Osteoblast (primary cell): ENCODE measurements around the gene GGCT. TPM values are rescaled to one million over a fixed set of nuclear protein-coding genes. Genes with fewer than 3 reads are reported as not detected.

ENCODE experiments used
- DNase-seq: peaks from one replicate; pipeline ENCODE4 v3.0.0; 2011; ENCODE audit warnings: low spot score, mixed read lengths; ENCODE audit not compliant: insufficient read length; ENCODE audit errors: missing footprints
- H2AFZ ChIP-seq: 2 replicates; pipeline ENCODE4 v1.6.0; 2011; ENCODE audit warnings: mild to moderate bottlenecking, low read length
- H3K27ac ChIP-seq: 2 replicates; pipeline ENCODE4 v1.5.1; 2011; ENCODE audit warnings: mild to moderate bottlenecking, low read depth, low read length, moderate library complexity
- H3K27me3 ChIP-seq: 2 replicates; pipeline ENCODE4 v1.6.0; 2012; ENCODE audit warnings: mild to moderate bottlenecking, control low read depth, inconsistent platforms, low read length, moderate library complexity; ENCODE audit not compliant: insufficient read depth
- H3K36me3 ChIP-seq: 2 replicates; pipeline ENCODE4 v1.5.1; 2011; ENCODE audit warnings: mild to moderate bottlenecking, low read length, control low read depth, moderate library complexity; ENCODE audit not compliant: insufficient read depth
- H3K4me1 ChIP-seq: 2 replicates; pipeline ENCODE4 v1.5.1; 2011; ENCODE audit warnings: mild to moderate bottlenecking, low read length, control low read depth, moderate library complexity; ENCODE audit not compliant: insufficient read depth
- H3K4me2 ChIP-seq: 2 replicates; pipeline ENCODE4 v1.6.0; 2011; ENCODE audit warnings: mild to moderate bottlenecking, low read length; ENCODE audit not compliant: insufficient read depth
- H3K4me3 ChIP-seq: fragments of 200-600 bp; sonication (generic); 3 replicates; pipeline ENCODE4 v1.5.1; 2012; ENCODE audit warnings: mild to moderate bottlenecking, low read length, inconsistent platforms; ENCODE audit not compliant: insufficient read depth
- H3K79me2 ChIP-seq: 2 replicates; pipeline ENCODE4 v1.6.0; 2012; ENCODE audit warnings: mild to moderate bottlenecking, low read length, control low read depth, inconsistent platforms; ENCODE audit not compliant: insufficient read depth
- H3K9me3 ChIP-seq: 2 replicates; pipeline ENCODE4 v1.5.1; 2011; ENCODE audit warnings: low read depth, low read length, control low read depth
- H4K20me1 ChIP-seq: 2 replicates; pipeline ENCODE4 v1.6.0; 2012; ENCODE audit warnings: mild to moderate bottlenecking, low read length, control low read depth; ENCODE audit not compliant: insufficient read depth
- total RNA-seq: library from RNA; depleted of rRNA; stranded (reverse); fragments of >200 nt; gene quantifications from 2 replicates; pipeline ENCODE4 v1.2.3, GENCODE V29; 2012
- TF ChIP-seq, protein P1 (sequence below): IDR thresholded peaks from 2 replicates; pipeline ENCODE4 v1.5.1; 2011; ENCODE audit warnings: mild to moderate bottlenecking, low read depth, low read length, moderate library complexity; ENCODE audit errors: extremely low read depth

Gene GGCT
- total RNA-seq, 1 donor, result 24.2 TPM

- no peak for DNase-seq
- Histone ChIP-seq H3K79me2 (peaks cover 55% of the 10 kb centered on the region), H3K4me1 (peaks cover 20% of the 10 kb centered on the region), H3K4me2 (no peak overlapping the region), H2AFZ (no peak overlapping the region), H3K27me3 (no peaks in the 10 kb centered on the region), H4K20me1 (peaks cover 2% of the 10 kb centered on the region), H3K27ac (no peak overlapping the region), H3K36me3 (peaks cover 20% of the 10 kb centered on the region), H3K4me3 (no peak overlapping the region), H3K9me3 (no peaks in the 10 kb centered on the region)
- TF ChIP-seq, protein P1, sequence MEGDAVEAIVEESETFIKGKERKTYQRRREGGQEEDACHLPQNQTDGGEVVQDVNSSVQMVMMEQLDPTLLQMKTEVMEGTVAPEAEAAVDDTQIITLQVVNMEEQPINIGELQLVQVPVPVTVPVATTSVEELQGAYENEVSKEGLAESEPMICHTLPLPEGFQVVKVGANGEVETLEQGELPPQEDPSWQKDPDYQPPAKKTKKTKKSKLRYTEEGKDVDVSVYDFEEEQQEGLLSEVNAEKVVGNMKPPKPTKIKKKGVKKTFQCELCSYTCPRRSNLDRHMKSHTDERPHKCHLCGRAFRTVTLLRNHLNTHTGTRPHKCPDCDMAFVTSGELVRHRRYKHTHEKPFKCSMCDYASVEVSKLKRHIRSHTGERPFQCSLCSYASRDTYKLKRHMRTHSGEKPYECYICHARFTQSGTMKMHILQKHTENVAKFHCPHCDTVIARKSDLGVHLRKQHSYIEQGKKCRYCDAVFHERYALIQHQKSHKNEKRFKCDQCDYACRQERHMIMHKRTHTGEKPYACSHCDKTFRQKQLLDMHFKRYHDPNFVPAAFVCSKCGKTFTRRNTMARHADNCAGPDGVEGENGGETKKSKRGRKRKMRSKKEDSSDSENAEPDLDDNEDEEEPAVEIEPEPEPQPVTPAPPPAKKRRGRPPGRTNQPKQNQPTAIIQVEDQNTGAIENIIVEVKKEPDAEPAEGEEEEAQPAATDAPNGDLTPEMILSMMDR, result no peak
These were observed 3.4 kb downstream of the GGCT start for GRCh38 chr7:30501264-30501663.

DNA sequence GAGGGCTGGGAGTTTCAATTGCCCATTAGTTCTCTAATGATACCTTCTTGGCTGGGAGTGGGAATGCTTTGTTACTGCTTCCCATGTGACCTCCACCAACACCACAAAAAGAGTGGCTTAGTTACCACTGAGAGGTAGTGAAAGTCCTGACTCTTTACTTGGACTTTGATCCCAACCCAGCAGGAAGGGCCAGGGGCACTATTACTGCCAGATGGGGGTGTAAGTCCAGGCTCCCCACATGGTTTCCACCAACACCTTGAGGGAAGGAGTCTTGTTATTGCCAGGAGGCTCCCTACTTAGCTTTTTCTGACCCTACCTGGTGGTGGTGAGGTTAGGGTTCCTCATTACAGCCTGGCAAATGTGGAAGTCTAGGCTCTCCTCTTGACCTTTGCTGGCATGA is 11.4 kb downstream of the GGCT start:
- Histone ChIP-seq H4K20me1 (peaks cover 2% of the 10 kb centered on the region), H3K36me3 (peaks cover 15% of the 10 kb centered on the region), H3K4me2 (no peak overlapping the region), H3K79me2 (no peaks in the 10 kb centered on the region), H2AFZ (no peak overlapping the region), H3K4me3 (no peak overlapping the region), H3K4me1 (no peaks in the 10 kb centered on the region), H3K27ac (no peak overlapping the region), H3K27me3 (no peaks in the 10 kb centered on the region), H3K9me3 (peaks cover 6% of the 10 kb centered on the region)
- no peak for DNase-seq
- TF ChIP-seq, protein P1, result no peak

GRCh38 chr7:30491417-30491816 is 13.2 kb downstream of the GGCT start:
- peaks cover 6% of the 10 kb centered on the region for H3K9me3 ChIP-seq
- H3K36me3 ChIP-seq, result peaks cover 6% of the 10 kb centered on the region
- TF ChIP-seq, protein P1, result no peak
- no peaks in the 10 kb centered on the region for H3K79me2 ChIP-seq
- no peaks in the 10 kb centered on the region for H3K27me3 ChIP-seq
- no peak overlapping the region for H3K4me2 ChIP-seq
- H3K27ac ChIP-seq, result no peak overlapping the region
- H3K4me3 ChIP-seq, result no peak overlapping the region
- DNase-seq, result no peak
- no peak overlapping the region for H2AFZ ChIP-seq
- no peaks in the 10 kb centered on the region for H3K4me1 ChIP-seq
- H4K20me1 ChIP-seq, result no peaks in the 10 kb centered on the region

- Histone ChIP-seq H3K27ac (no peak overlapping the region), H4K20me1 (no peaks in the 10 kb centered on the region), H3K4me3 (no peak overlapping the region), H2AFZ (no peak overlapping the region), H3K4me2 (no peak overlapping the region), H3K4me1 (no peaks in the 10 kb centered on the region), H3K79me2 (no peaks in the 10 kb centered on the region), H3K9me3 (peaks cover 6% of the 10 kb centered on the region), H3K27me3 (no peaks in the 10 kb centered on the region), H3K36me3 (no peaks in the 10 kb centered on the region)
- TF ChIP-seq, protein P1, result no peak
- no peak for DNase-seq
These were observed 17.3 kb downstream of the GGCT start for GRCh38 chr7:30487371-30487770.
